ENCODE measurements around the gene PTPRM. TPM values are rescaled to one million over a fixed set of nuclear protein-coding genes. Genes with fewer than 3 reads are reported as not detected.

Gene PTPRM
- total and polyA plus RNA-seq, 2 of the 8 experiments (the other 6 are each of a cell fraction or from before 2014, with no cell fraction given) = 4.1 to 7.0 TPM

GRCh38 chr18:8215741-8216140 lies 648.6 kb downstream of the PTPRM start (continued):
- TF ChIP-seq SAP30 (IDR thresholded peaks at IDR 0.05; ENCODE audit: insufficient read depth, insufficient replicate concordance, low read length) (no peak), CHD2 (IDR thresholded peaks at IDR 0.05; ENCODE audit: low read length) (no peak), ZNF274 (IDR thresholded peaks at IDR 0.05; ENCODE audit: borderline replicate concordance, extremely low read depth, low read length) (no peak), POLR2AphosphoS5 (IDR thresholded peaks at IDR 0.05; ENCODE audit: low read depth, low read length) (no peak), EGR1 (IDR thresholded peaks at IDR 0.05; ENCODE audit: borderline replicate concordance, low read depth, low read length) (no peak), CBX5 (IDR thresholded peaks at IDR 0.05; ENCODE audit: low read depth, low read length) (no peak)
